Muscle layer of colon (tissue), 2 donors: Measurements from ENCODE around the gene ADORA1.

Experiments
- H3K27ac ChIP-seq: one replicate; pipeline ENCODE4 v1.7.0; 2013; ENCODE audit warnings: low read depth, mild to moderate bottlenecking, low read length, moderate library complexity
- H3K27me3 ChIP-seq, 2 donors: one replicate each; pipeline ENCODE4 v1.7.0; 2013; ENCODE audit warnings: low read length in 2 of 2, mild to moderate bottlenecking in 2 of 2; ENCODE audit not compliant: insufficient read depth in 2 of 2, control insufficient read depth in 1 of 2
- H3K36me3 ChIP-seq: one replicate; pipeline ENCODE4 v1.7.0; 2013; ENCODE audit warnings: mild to moderate bottlenecking, low read length; ENCODE audit not compliant: insufficient read depth
- H3K4me1 ChIP-seq: one replicate; pipeline ENCODE4 v1.7.0; 2013; ENCODE audit warnings: mild to moderate bottlenecking, low read length; ENCODE audit not compliant: insufficient read depth
- H3K4me3 ChIP-seq, 2 donors: one replicate each; pipeline ENCODE4 v1.7.0; 2013; ENCODE audit warnings: low read length in 2 of 2, low read depth in 1 of 2, mild to moderate bottlenecking in 1 of 2, moderate library complexity in 1 of 2
- H3K9ac ChIP-seq: one replicate; pipeline ENCODE4 v1.7.0; 2013; ENCODE audit warnings: low read length
- H3K9me3 ChIP-seq: one replicate; pipeline ENCODE4 v1.7.0; 2013; ENCODE audit warnings: mild to moderate bottlenecking, low read length
- donor health status: abdominal sarcoma.
- donor health status: Adenocarcinoma of cecum.

Gene ADORA1

GRCh38 chr1:203168256-203168786 is 40.8 kb downstream of the ADORA1 start:
- H3K36me3 ChIP-seq, result no peaks in the 10 kb centered on the region
- H3K4me1 ChIP-seq, result no peaks in the 10 kb centered on the region
- no peak overlapping the region for H3K4me3 ChIP-seq
- no peak overlapping the region for H3K27ac ChIP-seq
- no peaks in the 10 kb centered on the region for H3K9me3 ChIP-seq
- no peaks in the 10 kb centered on the region for H3K27me3 ChIP-seq
- no peak overlapping the region for H3K9ac ChIP-seq

- Histone ChIP-seq H3K27ac (no peak overlapping the region), H3K9me3 (no peaks in the 10 kb centered on the region), H3K27me3 (no peaks in the 10 kb centered on the region), H3K36me3 (no peaks in the 10 kb centered on the region), H3K4me3 (no peak overlapping the region), H3K4me1 (no peaks in the 10 kb centered on the region), H3K9ac (no peak overlapping the region)
These were observed 41.5 kb downstream of the ADORA1 start for GRCh38 chr1:203168991-203169390.

GRCh38 chr1:203169770-203170520 is 42.4 kb downstream of the ADORA1 start:
- Histone ChIP-seq H3K36me3 (no peaks in the 10 kb centered on the region), H3K27ac (no peak overlapping the region), H3K4me1 (no peaks in the 10 kb centered on the region), H3K27me3 (no peaks in the 10 kb centered on the region), H3K4me3 (no peak overlapping the region), H3K9ac (no peak overlapping the region), H3K9me3 (no peaks in the 10 kb centered on the region)

GRCh38 chr1:203170625-203171330 is 43.3 kb downstream of the ADORA1 start:
- Histone ChIP-seq H3K9ac (no peak overlapping the region), H3K4me1 (no peaks in the 10 kb centered on the region), H3K36me3 (no peaks in the 10 kb centered on the region), H3K27ac (no peak overlapping the region), H3K9me3 (no peaks in the 10 kb centered on the region), H3K4me3 (no peak overlapping the region), H3K27me3 (no peaks in the 10 kb centered on the region)

GRCh38 chr1:203171341-203172183 is 44.0 kb downstream of the ADORA1 start:
- H3K27me3 ChIP-seq, result no peaks in the 10 kb centered on the region
- H3K4me1 ChIP-seq, result no peaks in the 10 kb centered on the region
- no peak overlapping the region for H3K9ac ChIP-seq
- H3K36me3 ChIP-seq, result no peaks in the 10 kb centered on the region
- no peaks in the 10 kb centered on the region for H3K9me3 ChIP-seq
- no peak overlapping the region for H3K4me3 ChIP-seq
- no peak overlapping the region for H3K27ac ChIP-seq

- H3K27me3 ChIP-seq, result no peaks in the 10 kb centered on the region
- no peak overlapping the region for H3K4me3 ChIP-seq
- H3K9me3 ChIP-seq, result no peaks in the 10 kb centered on the region
- H3K36me3 ChIP-seq, result no peaks in the 10 kb centered on the region
- no peak overlapping the region for H3K9ac ChIP-seq
- no peak overlapping the region for H3K27ac ChIP-seq
- H3K4me1 ChIP-seq, result no peaks in the 10 kb centered on the region
These were observed 44.9 kb downstream of the ADORA1 start for GRCh38 chr1:203172184-203173010.

GRCh38 chr1:203173011-203173555 is 45.6 kb downstream of the ADORA1 start:
- Histone ChIP-seq H3K9me3 (no peaks in the 10 kb centered on the region), H3K36me3 (no peaks in the 10 kb centered on the region), H3K9ac (no peak overlapping the region), H3K4me3 (no peak overlapping the region), H3K27ac (no peak overlapping the region), H3K27me3 (no peaks in the 10 kb centered on the region), H3K4me1 (no peaks in the 10 kb centered on the region)

- Histone ChIP-seq H3K36me3 (no peaks in the 10 kb centered on the region), H3K9ac (no peak overlapping the region), H3K4me1 (no peaks in the 10 kb centered on the region), H3K27me3 (no peaks in the 10 kb centered on the region), H3K4me3 (no peak overlapping the region), H3K27ac (no peak overlapping the region), H3K9me3 (no peaks in the 10 kb centered on the region)
These were observed 46.0 kb downstream of the ADORA1 start for GRCh38 chr1:203173566-203173965.

- no peak overlapping the region for H3K9ac ChIP-seq
- H3K27me3 ChIP-seq, result no peaks in the 10 kb centered on the region
- H3K36me3 ChIP-seq, result no peaks in the 10 kb centered on the region
- no peaks in the 10 kb centered on the region for H3K4me1 ChIP-seq
- H3K9me3 ChIP-seq, result no peaks in the 10 kb centered on the region
- H3K27ac ChIP-seq, result no peak overlapping the region
- no peak overlapping the region for H3K4me3 ChIP-seq
These were observed 46.9 kb downstream of the ADORA1 start for GRCh38 chr1:203174324-203174985.

GRCh38 chr1:203175237-203175826 is 47.8 kb downstream of the ADORA1 start, which contains the start of gene MYBPH:
TSS of gene MYBPH (minus strand) at chr1:203175826. CDS start at chr1:203175755, 71 bp downstream.
- Histone ChIP-seq H3K27me3 (no peaks in the 10 kb centered on the region), H3K36me3 (no peaks in the 10 kb centered on the region), H3K4me3 (no peak within 1 kb of the TSS), H3K4me1 (no peaks in the 10 kb centered on the region), H3K9me3 (no peaks in the 10 kb centered on the region), H3K27ac (no peak within 1 kb of the TSS), H3K9ac (no peak within 1 kb of the TSS)
